GM18909 (cell line): ENCODE measurements around the gene DAGLB.

ENCODE experiments used
- ATAC-seq: cut with Tn5 transposase; IDR thresholded peaks from one replicate; pipeline ENCODE4 v1.9.1; 2021; ENCODE audit warnings: mild to moderate bottlenecking; ENCODE audit not compliant: unreplicated experiment, poor library complexity

DAGLB gene, protein sequence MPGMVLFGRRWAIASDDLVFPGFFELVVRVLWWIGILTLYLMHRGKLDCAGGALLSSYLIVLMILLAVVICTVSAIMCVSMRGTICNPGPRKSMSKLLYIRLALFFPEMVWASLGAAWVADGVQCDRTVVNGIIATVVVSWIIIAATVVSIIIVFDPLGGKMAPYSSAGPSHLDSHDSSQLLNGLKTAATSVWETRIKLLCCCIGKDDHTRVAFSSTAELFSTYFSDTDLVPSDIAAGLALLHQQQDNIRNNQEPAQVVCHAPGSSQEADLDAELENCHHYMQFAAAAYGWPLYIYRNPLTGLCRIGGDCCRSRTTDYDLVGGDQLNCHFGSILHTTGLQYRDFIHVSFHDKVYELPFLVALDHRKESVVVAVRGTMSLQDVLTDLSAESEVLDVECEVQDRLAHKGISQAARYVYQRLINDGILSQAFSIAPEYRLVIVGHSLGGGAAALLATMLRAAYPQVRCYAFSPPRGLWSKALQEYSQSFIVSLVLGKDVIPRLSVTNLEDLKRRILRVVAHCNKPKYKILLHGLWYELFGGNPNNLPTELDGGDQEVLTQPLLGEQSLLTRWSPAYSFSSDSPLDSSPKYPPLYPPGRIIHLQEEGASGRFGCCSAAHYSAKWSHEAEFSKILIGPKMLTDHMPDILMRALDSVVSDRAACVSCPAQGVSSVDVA

DNA sequence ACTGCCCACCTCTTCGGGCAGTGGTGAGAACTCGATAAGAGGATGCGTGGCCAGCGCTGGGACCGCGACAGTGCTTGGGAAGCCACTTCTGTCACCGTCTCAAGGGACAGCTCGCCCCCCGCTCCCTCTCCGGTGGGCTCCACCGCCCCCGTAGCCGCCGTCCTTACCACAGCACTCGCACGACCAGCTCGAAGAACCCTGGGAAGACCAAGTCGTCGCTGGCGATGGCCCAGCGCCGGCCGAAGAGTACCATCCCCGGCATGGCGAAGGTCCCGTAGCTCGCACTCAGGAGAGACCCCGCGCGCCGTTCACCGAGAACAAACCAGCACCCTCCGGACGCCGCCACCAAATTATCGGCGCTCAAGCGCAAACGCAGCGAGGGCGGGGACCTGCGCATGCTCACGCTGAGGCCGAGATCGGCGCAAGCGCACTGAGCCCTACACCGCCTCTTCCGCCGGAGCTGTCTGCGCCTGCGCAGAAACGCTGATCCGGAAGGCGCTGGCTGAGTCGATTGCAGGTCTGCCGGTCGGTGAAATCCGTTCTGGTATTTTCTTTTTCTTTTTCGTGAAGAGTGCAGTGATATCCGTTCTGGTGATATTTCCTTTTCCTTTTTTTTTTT lies at the start of gene DAGLB:
TSS of gene DAGLB (minus strand) at position 374 of the 619 bp plus-strand sequence. CDS start at position 262, 112 bp downstream.
- peak; percentile 80 for ATAC-seq

DNA sequence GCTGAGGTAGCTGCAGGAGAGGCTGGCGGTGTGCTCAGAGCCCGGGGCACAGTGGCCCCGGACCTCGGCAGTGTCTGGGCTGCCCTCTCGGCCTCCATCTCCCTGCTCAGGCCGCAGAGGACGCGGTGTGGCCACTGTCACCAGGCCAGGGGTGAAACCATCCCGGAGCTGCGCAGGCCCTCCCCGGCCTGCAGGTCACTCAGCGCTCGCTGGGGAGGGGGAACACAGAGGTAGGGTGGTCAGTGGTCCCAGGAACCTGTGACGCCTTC lies 49.8 kb upstream of the DAGLB start:
- ATAC-seq, result no peak

DNA sequence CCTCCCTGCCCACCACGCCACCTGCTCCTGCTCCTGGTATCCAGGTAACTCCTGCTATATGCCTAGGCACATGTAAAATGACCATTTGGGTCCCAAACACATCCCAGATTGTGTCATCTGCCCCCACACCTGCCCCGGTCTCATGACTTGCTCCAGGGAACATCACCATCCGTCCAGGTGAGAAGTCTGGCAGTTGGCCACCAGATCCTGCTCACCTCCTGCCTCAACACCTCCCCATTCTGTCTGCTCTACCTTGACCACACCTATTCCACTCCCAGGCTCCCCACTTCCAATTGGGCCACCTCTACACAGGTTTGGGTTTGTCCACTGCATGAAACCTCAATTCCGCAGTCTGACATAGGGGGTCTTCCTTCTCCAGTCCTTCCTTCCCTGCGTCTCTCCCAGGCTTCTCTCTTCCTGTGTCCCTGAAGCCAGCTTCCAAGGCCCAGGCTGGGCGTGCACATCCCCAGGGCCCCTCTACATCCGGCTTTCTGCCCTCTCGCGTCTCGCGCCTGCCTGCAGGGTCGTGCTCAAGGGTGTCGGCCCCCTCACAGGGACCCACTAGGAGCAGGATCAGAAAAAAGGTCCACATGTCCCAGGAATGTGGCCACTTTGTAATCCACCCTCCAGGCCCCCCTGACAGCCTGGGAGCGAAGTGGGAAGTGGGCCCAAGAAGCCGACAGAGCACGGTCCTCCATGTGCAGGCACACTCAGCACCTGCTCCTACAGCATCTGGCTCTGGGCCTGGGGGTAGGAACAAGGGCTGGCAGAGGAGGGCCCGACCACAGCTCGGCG lies 49.3 kb upstream of the DAGLB start:
- ATAC-seq, result no peak

DNA sequence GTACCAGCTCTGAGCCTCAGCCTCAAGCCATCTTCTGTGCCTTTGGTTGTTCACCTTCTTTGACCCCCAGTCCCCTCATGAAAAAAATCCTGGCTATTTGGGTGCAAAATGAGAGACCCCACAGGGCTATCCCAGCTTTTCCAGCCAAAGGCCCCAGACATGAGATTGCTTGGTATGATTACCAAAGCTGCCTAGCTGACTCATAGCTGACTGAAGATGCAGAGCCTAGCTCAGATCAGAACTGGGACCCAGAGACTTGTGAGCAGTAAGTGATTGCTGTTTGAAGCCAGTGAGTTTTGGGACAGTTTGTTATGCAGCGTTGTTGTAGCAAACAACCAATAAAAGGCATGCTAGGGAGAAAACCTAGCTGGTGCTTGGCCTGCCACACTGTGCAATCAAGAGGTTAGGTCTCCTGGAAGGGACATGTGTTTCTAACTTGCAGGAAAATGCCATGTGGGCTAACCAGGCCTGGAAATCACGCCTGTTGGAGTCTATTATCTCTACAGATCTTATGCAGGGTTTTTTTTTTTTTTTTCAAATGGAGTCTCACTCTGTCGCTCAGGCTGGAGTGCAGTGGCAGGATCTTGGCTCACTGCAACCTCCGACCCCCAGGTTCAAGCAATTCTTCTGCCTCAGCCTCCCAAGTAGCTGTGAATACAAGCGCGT lies 48.0 kb upstream of the DAGLB start:
- no peak for ATAC-seq

DNA sequence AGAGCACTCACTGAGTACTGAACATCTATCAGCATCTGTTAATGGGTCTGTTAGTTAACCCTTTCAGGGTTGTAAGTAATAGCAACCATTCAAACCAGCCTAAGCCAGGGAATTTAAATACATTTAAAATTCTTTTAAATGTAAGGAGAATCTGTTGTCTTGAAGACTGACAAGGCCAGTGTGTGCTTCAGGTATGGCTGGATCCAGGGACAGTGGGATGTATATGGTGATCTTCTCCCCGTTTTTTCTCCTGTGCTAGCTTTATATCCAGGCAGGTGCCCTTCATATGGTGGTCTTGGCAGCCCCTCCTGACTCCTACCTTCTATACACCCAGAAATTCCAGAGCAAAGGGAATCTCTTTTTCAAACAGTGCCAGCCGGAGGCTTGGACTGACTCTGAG lies 46.6 kb upstream of the DAGLB start:
- ATAC-seq, result no peak

DNA sequence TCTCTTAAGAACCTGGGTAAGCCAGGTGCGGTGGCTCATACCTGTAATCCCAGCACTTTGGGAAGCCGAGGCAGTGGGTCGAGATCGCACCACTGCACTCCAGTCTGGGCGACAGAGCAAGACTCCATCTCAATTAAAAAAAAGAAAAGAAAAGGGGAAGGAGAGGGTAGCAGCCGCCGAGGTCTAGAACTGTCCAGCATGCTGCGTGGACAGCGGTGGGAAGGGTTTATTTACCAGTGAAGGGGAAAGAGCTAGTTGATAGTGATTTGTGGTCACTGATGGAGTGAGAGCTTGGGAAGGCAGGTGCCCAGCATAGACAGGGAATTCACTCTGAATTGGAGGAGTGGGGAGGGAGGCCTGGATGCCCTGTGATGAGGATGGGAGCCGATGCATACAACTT lies 43.4 kb upstream of the DAGLB start:
- no peak for ATAC-seq

DNA sequence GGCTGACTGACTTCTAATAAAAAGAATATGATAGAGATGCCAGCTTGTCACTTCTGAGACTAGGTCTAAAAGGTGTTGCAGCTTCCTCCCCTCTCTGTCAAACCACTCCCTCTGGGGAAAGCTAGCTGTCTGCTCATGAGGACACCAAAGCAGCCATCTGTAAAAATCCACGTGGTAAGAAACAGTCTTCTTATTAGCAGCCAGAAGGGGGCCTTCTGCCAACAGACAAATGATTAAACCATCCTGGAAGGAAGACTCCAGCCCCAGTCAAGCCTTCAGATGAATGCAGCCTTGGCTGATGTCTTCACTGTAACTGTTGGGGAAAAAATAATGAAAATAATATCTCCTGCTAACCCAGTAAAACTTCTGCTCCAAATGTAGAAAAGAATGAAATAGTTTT lies 41.9 kb upstream of the DAGLB start:
- no peak for ATAC-seq

DNA sequence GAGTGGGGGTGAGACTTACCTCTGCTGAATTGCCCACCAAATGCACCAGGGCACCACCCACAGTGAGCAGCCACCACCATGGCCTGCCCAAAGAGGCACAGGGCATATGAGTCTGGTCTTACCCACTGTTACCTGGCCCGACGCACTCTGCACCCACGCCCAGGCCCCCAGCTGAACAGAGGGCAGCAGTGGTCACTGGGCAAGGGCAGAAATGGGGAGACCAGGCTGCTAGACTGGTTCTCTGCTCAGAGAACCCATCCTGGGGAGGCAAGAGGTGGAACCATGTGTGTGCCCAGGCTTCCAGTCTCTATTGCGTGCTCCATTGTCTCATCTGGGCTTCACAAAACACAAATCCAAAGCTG lies 39.4 kb upstream of the DAGLB start:
- no peak for ATAC-seq

DNA sequence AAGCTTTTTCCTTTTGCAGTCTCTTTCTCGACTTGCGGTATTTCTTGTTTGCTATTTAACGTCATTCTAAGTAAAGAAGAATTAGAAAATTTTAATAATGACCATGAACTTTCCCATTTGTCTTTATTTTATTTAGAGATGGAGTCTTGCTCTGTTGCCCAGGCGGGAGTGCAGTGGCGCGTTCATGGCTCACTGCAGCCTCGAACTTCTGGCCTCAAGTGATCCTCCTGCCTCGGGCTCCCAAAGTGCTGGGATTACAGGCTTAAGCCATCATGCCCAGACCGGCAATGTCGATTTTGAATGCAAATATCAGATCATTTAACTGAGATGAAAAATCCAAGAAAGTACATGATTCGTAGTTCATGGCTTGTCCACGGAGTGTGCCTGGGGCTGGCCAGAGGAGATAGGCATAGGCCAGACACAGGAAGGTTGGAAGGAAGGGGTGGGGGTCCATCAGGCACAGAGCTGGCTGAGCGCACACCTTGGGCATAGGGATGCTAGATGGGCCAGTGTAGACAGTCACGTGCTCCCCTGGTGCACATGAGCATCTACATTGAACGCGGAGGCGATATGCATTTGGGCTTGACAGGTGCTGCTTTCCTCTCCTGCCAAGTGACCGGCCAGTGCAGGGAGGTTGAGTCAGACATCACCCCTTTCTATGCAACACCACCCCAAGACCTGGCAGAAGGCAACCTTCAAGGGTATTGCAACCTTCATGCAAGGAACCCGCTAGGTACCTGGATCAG lies 38.9 kb upstream of the DAGLB start:
- no peak for ATAC-seq

DNA sequence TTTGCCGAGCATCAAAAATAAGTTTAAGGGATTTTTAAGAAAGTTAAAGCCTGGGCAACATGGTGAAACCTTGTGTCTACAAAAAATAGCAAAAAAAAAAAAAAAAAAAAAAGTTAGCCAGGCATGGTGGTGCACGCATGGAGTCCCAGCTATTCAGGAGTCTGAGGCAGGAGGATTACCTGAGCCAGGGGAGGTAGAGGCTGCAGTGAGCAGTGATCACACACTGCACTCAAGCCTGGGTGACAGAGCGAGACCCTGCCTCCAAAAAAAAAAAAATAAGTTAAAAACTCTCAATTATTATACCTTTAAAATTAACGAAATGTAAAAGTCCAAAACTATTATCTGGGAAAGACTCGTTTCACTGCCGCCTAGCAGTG lies 35.0 kb upstream of the DAGLB start:
- ATAC-seq, result peak; percentile 2

DNA sequence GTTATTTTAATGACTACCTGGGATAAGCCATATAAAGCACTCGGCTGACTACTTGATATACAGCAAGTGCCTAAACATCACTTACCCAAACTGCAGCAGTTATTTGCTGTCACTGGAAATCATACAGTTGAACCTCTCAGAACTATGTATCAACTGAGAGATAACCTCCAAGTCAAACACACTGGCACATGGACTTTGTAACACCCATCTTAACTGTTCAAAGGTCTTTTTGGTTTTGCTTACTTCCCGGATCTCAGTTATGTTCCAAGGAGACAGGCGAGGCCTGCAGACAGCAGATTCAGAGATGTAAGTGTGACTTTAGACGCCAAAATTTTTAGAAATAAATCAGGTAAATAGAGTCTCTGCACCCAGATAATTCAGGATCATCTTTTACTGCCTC lies 34.6 kb upstream of the DAGLB start:
- no peak for ATAC-seq

DNA sequence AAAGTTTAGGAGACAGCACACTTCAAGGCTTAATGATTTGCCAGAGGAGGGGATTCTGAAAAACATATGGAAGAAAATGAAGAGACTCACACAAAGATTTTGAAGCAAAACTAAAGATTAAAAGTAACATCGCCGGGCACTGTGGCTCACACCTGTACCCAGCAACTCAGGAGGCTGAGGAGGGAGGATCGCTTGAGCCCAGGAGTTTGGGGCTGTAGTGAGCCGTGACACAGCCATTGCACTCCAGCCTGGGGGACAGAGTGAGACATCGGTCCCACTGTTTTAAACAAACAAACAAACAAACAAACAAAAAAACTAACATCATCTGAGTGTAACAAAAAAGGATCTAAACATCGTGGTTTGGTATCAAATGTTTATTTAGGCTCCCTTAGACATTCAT lies 33.7 kb upstream of the DAGLB start:
- no peak for ATAC-seq

DNA sequence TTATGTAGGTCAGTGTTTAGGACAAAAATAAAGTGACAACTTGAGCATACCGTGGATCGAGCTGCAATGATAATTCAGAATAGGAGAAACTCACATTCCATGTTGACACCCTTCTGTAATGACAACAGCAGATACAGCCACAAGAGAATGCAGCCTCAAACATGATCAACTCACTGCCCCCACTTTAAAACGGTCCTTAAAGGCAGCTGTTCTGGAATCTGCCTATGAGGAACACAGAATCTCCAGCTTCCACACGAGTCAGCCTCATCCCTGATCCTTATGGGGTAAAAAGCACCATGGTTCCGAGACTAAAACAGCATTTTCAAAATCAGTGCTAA lies 32.5 kb upstream of the DAGLB start:
- ATAC-seq, result no peak

DNA sequence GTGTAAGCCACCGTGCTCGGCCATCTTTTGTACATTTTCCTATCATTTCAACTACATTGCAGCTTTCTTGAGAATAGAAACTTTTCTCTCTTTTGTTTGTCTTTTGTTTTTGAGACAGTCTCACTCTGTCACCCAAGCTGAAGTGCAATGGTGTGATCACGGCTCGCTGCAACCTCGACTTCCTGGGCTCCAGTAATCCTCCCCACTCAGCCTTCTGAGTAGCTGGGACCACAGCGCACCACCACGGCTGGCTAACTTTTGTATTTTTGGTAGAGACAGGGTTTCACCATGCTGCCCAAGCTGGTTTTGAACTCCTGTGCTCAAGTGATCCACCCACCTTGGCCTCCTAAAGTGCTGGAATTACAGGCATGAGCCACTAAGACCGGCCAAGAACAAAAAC lies 31.3 kb upstream of the DAGLB start:
- ATAC-seq, result no peak

DNA sequence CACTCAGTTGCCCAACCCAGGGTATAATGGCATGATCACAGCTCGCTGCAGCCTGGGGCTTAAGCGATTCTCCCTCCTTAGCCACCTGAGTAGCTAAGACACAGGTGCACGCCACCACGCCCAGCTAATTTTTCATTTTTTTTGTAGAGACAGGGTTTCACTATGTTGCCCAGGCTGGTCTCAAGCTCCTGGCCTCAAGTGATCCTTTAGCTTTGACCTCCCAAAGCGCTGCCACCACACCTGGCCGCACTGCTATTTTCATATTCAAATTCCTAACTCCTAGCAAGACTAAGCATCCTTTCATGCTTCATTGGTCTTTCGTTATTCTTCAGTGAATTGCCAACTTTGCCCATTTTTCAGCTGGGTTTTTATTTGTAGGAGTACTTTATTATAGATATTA lies 30.4 kb upstream of the DAGLB start:
- ATAC-seq, result no peak

DNA sequence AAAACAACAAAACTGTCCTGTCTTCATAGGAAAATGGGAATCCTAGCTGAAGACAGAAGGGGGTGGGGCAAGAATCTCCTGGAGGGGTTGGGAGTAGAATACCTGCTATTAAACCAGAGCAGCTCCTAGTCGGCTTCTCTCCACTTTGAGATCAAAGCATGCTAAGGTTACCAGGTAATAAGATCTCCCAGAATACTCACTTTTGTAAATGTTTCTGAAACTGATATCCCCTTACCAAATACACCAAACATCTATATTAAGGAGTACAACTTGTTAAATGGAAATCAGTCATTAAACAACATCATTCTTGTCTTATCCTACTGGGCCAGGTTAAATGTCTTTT lies 29.5 kb upstream of the DAGLB start:
- no peak for ATAC-seq

DNA sequence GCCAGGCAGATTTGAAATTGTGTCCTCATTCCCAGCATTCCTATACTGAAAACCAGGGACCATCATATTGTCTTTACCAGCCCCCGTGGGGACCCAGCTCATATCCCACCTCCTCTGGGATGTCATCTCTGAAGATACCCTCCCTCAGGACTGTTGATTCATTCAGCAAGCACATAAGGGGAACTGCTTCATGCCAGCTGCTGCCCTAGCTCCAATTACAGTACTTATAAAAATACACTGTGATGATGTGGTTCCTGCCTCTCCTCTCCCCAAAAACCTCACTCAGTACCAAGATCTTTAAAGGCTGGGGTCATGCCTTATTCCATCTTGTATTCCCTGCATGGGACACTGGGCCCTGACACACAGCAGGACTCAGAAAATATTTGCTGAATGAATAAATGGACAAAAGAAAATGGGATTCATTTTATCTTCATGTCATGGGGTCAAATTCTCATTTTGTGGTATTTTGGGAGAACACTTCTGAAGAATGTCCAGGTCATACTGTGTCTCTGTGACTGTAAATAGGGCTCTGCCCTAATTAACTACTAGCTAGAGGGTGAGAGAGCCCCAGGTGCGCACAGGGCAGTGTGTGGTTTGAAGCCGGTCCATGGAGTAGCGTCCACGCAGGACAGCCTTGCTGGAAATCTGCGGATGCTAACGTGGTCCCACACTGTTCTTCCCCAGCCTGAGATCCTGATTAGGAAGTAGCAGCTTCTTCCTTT lies 29.0 kb upstream of the DAGLB start:
- ATAC-seq, result no peak

DNA sequence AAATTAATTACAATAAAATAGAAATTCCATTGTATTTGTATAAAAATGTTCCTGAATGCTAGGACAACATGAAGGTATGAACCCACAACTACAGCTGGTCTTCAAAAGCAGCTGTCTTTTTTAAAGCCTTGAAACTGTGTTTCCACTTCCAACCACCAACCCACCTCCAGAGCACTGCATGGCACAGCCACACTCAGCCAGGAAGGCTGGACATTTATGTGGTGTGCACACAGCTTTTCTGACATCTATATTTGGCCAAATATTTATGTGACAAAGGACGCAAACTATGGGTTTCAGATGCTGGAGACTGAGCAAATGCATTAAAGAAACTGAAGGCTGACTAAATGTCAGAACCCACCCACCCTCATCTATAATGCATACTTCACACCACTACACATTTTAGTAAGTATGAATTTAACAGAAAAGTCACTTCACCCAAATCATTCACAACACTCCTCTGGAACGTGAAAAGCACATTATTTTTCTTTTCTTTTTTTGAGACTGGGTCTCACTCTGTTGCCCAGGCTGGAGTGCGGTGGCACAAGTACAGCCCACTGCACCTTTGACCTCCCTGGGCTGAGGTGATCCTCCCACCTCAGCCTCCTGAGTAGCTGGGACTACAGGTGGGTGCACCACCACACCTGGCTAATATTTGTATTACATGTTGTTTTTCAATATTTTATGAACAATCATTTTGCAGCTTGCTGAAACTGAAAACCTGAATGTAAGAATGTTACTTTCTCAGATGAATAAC lies 27.9 kb upstream of the DAGLB start:
- no peak for ATAC-seq

DNA sequence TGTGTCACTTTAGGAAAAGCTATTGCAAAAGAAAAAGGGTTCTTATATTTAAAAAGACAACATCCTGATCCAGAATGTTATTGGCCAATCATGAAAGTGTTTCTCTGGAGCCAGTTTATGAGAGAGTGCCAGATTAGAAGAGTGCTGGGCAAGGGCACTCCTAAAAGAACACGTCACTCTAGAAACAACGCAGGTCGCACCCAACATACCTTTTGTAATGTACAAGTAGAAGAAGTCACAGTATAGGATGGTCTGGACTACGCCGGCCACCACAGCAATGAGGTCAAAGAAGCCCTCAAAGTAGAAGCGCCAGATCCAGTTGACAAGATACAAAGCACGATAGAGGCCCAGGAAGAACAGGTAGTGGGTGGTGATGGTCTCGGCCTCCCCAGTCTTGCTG lies 18.1 kb upstream of the DAGLB start:
- no peak for ATAC-seq
